Mammary epithelial cell (primary cell): Measurements from ENCODE around the gene SPATS1.

Experiments
- EZH2 ChIP-seq: IDR thresholded peaks from 2 replicates; pipeline ENCODE4 v1.6.1; 2012; ENCODE audit warnings: low read length, inconsistent platforms, borderline replicate concordance
- TF ChIP-seq, protein P1 (sequence below), 2 donors: IDR thresholded peaks in 1 of 2; conservative IDR thresholded peaks in 1 of 2; 2 replicates each; pipeline ENCODE4 v1.5.1; 2011 to 2012; ENCODE audit warnings: inconsistent platforms in 2 of 2, low read length in 2 of 2, mild to moderate bottlenecking in 2 of 2, control low read depth in 1 of 2, low read depth in 1 of 2; ENCODE audit not compliant: insufficient read depth in 1 of 2; ENCODE audit errors: extremely low read depth in 1 of 2

DNA sequence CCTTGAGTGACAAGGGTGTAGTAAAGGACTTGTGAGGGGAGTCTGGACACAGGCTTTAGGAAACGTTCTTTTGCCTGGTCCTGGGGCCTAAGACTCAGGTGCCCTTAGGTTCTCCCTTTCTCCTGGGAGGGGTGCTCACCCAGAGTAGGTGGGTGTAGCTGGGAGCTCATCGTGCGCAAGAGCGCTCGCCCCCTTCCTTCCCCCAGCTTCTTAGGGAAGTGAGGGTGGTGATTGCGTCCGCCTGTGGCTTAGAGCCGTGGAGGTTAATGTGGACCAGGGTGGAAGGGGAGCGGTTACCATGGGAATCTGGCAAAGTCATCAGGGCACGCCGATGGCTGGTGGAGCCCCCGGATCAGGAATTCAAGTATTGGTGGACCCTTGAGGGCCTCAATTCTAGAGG, 26.0 kb upstream of the SPATS1 start:
- TF ChIP-seq, protein P1, sequence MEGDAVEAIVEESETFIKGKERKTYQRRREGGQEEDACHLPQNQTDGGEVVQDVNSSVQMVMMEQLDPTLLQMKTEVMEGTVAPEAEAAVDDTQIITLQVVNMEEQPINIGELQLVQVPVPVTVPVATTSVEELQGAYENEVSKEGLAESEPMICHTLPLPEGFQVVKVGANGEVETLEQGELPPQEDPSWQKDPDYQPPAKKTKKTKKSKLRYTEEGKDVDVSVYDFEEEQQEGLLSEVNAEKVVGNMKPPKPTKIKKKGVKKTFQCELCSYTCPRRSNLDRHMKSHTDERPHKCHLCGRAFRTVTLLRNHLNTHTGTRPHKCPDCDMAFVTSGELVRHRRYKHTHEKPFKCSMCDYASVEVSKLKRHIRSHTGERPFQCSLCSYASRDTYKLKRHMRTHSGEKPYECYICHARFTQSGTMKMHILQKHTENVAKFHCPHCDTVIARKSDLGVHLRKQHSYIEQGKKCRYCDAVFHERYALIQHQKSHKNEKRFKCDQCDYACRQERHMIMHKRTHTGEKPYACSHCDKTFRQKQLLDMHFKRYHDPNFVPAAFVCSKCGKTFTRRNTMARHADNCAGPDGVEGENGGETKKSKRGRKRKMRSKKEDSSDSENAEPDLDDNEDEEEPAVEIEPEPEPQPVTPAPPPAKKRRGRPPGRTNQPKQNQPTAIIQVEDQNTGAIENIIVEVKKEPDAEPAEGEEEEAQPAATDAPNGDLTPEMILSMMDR (conservative IDR thresholded peaks at IDR 0.05 in 1 of 2, IDR thresholded peaks at IDR 0.05 in 1 of 2; ENCODE audit: extremely low read depth in 1 of 2, insufficient read depth in 1 of 2, low read depth in 1 of 2, low read length in 2 of 2): no peak
- no peak for TF ChIP-seq EZH2
